ENCODE measurements around the gene FBXO8.
"Not testable (repeated sequence)": the region's sequence is repeated elsewhere in the genome, so short reads cannot be mapped to it uniquely, and the experiment has no call there.

FBXO8 gene, protein sequence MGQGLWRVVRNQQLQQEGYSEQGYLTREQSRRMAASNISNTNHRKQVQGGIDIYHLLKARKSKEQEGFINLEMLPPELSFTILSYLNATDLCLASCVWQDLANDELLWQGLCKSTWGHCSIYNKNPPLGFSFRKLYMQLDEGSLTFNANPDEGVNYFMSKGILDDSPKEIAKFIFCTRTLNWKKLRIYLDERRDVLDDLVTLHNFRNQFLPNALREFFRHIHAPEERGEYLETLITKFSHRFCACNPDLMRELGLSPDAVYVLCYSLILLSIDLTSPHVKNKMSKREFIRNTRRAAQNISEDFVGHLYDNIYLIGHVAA

DNA sequence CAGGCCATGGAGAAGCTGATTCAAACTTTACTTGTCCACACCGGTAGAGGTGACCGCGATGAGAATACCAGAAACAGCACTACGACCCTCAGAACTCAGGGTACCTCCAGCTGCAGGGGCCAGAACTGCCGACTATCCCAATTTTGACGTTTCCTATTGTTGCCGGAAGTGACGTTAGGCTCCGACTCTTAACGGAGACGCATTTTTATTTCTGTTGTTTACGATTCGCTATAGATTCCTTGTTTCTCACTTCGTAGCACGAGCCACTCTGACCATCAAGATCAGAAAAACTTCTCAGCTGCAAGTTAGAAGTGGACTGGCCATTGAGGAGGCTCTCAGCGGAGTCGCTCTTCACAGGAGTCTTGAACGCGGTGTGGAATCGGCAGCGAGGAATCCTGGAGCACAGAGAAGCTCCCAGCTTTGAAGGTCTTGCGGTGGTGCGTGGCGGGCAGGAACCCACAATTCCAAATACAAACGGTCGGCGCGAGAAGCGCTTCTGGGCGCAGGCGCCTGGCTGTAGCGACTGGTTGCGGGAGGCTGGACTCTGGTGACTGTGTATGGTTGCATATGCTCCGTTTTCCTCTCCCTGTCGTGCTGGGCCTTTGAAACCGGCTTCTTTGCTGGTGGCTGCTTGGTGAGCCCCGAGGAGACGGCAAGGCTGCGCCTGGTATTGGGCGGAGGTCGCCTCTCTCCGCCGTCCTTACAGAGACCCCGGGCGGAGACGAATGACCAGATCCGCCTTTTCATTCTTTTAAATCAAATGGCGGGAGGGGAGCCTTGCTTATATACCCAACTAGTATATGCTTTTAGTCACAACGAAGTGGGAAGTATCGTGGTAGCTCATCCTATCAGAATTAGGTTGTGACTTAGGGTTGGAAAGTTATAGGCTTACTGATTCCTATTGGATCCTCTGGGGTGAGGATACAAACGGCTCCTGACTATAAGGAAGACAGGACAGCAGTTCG, at the start of gene FBXO8, which contains the start of gene CEP44:
FBXO8 (minus strand) TSS at position 161 of the 965 bp plus-strand sequence. CDS start 20,575 bp downstream, outside the sequence.
CEP44 (plus strand) TSS at position 405 of the 965 bp plus-strand sequence. CDS start 15,211 bp downstream, outside the sequence.
- peak; percentile 69 for DNase-seq (ENCODE audit: low spot score)

DNA sequence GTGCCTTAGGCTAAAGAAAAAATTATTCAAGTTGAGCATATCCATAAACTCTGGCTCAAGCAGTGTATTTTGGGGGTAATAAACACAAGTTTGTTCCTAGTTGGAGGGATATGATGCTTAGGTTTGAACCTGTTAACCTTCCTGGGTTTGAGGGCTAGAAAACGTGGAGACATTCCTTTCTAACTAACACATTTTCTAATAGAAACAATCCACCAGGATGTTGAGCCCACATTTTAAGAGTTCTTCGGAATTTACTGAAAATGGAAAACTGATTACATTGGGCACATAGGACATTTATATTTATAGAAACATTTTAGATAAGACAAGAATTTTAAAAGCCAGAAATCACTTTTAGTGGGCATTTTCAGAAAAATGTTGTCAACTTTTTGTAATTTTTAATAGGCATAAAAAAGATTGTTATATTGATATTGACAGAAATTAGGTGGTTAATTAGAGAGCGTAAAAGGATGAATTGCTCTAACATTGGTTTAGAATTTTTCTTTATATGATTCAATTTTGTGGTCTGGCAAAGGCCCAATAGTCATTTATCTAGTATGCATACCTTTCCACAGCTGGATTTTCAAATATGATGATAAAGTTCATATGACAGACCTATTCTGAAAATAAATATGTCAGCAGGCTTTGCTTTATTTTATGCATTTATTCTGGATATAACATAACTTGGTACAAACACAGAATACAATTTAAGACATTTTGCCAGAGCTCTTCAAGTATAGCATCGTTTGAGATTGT, 49.5 kb upstream of the FBXO8 start:
- no peak for DNase-seq (ENCODE audit: low spot score)

DNA sequence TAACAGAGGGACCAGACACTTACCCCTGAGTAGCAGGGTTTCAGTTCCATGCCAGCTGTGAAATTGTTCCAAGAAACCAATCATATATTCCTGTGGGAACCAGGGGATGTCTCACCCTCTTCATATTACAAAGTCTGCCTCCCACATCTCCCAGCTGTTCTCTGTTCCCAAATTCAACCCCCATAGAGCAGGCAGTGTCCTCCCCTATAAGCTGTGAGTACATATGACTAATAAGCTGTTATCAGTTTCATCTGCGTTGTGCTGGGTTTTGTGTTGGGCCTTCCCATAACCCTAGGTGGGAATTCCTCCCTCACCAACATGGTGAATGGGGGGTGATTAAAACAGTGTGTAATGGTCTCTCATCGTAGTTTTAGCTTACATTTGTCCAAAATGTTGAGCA, 41.3 kb upstream of the FBXO8 start:
- DNase-seq (ENCODE audit: low spot score): no peak

DNA sequence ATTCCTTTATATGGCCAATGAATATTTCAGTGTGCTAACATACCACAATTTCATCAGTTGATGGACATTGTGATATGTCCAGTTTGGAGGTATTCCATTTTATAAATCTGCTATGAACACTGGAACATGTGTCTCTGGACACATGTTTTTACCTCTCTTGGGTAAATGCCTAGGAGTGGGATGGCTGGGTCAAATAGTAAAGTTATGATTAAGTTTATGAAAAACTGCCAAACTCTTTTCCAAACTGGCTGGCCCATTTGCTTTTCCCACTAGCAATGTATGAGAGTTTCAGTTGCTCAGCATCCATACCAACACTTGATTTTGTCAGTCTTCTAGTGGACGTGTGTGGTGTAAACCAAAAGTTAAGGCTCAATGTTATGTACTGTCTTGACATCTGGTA, 40.8 kb upstream of the FBXO8 start:
- DNase-seq (ENCODE audit: low spot score): no peak

DNA sequence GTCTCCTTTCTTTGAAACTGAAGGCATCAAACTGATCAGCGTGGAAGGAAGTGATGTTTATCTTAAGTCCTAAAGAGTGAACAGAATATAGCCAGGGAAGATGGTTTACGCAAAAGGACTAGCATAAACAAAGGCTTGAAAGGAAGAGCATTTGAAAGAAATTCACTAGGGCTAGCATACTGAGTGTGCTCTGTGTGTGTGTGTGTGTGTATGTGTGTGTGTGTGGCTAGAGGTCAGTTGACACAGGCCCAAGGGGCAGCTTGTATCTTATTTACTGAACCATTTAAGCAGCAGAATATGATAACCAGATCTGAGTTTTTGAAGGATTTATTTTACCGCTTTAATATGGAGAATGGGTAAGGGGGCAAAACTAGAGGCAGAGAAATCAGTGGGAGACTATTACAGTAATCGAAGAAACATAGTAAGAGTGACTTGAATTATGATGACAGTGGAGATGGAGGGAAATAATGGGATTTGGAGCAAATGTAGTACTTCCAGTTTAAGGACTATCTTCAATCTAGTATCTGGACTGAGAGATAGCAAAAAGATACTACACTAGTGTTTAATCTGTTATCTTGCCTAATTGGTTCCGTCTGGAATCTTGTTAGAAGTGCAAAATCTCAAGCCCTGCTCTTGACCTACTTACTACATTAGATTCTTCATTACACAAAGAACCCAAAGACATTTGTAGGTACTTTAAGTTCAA, 37.2 kb upstream of the FBXO8 start:
- no peak for DNase-seq (ENCODE audit: low spot score)

DNA sequence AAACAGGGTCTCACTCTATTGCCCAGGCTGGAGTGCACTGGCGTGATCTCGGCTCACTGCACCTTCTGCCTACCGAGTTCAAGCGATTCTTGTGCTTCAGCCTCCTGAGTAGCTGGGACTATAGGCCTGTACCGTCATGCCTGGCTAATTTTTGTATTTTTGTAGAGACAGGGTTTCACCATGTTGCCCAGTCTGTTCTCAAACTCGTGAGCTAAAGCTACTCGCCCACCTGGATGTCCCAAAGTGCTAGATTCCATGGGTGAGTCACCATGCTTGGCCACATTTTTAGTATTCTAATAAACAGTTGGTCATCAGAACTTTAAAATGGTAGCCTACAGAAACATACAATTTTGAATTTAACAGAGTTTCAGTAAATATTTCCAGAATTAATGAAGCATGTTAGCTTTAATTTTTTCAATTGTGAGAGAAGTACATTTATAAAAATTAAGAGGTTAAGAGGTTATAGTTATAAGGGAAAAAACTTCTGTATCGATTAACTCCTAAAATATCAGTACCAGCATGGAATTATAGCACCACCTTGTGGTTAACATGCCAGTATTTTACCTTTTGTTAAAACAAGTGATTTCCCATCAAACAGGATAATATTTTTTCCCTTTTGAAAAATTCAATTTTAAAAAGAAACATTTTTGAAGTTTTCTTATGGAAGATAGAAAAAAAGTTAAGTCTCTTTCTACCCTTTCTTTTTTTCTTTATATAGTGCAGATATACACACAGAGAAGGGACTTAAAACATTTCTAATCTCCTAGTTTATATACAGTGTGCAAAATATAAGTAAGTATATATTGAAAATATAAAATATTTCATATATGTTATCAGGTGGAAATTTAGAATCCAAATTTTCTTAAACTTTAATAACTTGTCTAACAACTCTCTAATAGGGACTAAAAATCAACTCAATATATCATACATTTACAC, 35.6 kb upstream of the FBXO8 start:
- peak; percentile 36 for DNase-seq (ENCODE audit: low spot score)

DNA sequence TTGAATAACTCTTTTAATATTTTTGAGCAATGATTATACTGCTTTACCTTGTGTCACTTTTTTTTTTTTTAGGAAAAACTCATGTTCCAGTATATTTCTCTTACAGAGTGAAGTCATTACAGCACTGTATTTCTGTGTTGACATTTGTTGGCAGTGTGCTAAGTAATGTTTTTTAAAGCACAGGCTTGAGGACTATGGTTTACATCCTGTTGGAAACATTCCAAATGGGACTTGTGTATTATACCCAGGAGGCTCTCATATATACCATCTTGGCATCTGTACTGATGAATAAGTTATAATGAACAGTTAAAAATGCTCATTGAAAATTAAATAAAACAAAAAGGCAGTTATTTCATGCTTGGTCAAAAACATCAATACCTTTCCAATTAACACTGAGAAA, 34.1 kb upstream of the FBXO8 start:
- no peak for DNase-seq (ENCODE audit: low spot score)

DNA sequence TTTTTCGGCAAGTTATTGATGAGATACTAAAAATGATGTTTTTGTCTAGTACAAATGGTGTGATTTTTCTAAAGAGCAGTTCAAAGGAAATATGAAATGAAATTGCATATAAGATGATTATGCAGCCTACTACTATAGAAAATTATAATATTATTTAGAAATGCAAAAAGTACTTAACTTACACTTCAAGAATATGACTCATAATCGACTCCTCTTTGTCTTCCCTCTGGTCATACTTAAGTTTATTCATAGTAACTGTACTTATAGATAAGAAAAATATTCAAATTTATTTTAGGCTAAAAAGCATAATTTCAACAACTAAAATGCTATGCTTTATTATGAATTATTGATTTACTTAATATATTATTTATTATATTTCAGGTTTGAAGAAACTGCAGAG, 33.5 kb upstream of the FBXO8 start:
- DNase-seq (ENCODE audit: low spot score): no peak

DNA sequence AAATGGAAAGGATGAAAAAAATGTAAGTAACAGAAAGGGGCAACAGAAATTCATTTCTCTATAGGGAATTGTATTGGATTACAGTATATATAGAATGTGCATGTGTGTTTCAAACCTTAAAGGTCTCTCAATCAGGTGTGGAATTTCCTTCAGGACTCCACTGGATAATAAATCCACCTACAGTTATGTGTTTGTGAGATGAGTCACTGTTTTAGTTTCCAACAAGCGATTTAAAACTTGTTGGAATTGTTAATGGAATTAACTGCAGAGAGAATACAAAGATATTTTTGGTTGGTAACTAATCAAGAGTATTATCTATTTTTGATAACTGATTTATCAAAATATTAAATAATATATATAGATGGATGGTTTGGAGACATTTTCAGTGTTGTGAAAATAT, 33.1 kb upstream of the FBXO8 start:
- DNase-seq (ENCODE audit: low spot score): no peak

DNA sequence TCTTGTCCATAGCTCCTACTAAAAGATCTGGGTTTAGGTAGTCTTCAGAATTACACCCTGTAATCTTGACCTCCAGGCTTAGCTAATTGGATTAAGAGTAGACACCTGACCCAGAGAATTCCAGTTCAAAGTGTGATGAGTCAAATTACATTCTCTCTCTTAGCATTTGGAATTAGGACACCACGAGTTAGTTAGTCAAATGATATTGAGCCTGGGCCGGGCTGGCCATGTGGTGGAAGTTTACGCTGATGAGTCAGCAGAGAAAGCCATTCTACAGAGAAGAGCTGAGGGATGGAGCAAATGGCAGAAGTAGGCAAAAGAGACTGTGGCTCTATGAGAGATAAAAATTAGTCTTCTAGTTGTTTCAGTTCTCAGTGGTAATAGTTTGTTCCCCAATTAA, 31.3 kb upstream of the FBXO8 start:
- no peak for DNase-seq (ENCODE audit: low spot score)

DNA sequence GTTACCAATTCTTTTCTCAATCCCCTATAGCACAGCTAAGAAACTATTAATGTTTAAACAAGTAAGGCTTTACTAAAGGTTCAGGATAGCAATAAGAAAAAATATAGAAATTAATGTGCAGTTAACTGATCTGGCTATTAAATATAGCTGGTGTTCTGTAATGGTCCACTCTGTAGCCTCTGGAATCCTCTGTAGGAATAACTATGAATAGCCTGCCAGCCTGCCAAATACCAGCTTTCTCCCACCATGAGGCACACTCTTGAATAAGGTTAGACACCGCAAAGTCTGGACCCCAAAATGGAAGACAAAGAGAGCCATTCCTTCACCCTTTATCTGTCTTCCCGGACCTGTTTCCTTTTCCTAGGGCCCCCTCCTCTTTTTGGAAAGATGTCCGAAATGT, 30.8 kb upstream of the FBXO8 start:
- DNase-seq (ENCODE audit: low spot score): no peak

DNA sequence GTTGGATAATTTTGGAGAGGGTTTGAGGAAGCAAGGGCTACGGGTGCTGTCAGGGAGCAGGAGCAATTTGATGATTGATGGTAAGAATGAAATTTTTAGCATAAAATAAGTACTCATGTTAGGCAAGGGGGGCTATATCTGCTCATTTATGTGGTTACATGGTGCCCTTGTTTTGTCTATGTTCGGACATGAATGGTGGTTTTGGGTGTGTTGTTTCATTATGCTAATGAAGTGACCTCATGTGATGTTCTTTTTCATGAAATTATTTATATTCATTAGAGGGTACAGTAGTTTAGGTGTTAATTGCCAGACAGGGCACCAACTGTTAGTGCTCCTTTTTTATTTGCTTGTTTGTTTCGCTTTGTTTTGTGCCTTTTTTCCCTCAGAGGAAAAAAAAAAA, 29.5 kb upstream of the FBXO8 start:
- DNase-seq (ENCODE audit: low spot score): no peak

DNA sequence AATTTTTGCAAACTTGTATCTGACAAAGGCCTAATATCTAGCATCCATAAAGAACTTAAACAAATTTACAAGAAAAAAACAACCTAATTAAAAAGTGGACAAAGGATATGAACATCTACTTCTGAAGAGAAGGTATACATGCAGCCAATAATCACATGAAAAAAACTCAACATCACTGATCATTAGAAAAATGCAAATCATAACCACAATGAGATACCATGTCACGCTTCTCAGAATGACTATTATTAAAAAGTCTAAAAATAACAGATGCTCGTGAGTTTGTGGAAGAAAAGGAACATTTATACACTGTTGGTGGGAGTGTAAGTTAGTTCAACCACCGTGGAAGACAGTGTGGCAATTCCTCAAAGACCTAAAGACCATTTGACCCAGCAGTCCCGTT, 24.2 kb upstream of the FBXO8 start:
- DNase-seq (ENCODE audit: low spot score): no peak

DNA sequence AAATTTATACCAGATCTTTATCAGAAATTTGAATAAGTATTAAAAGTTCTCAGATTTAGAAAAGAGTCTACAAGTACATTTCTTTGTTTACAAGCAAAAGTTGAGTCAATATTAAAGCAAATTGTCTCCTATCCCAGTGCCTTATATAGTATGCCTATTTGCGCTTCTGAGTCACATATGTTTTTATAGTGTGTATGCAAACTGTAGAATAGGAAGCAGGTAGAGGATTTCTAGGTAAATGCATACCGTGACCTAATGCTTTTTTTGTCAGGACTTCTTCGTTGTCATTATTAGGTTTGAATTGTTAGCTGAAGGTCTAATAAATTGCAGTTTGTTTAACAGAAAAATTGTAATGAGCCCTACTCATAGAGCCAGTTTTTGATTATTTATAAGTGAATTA, 22.5 kb upstream of the FBXO8 start:
- no peak for DNase-seq (ENCODE audit: low spot score)

DNA sequence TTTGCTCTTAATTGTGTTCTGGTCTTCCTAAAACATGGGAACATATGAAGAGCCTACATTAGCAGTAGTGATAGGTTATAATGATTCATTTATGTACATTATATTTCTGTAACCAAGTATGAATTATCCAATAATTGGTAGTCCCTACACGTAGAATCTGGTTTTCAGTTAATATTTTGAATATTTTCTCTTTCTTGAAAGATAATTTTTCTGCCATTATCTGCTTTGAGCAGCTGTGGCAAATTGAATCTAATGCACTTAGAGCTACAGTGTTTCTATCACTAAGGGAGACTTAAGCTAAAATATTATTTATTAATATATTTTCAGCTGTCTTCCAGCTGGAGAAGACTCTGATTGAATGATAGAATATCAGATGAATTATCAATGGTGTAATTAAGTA, 21.2 kb upstream of the FBXO8 start:
- DNase-seq (ENCODE audit: low spot score): no peak

DNA sequence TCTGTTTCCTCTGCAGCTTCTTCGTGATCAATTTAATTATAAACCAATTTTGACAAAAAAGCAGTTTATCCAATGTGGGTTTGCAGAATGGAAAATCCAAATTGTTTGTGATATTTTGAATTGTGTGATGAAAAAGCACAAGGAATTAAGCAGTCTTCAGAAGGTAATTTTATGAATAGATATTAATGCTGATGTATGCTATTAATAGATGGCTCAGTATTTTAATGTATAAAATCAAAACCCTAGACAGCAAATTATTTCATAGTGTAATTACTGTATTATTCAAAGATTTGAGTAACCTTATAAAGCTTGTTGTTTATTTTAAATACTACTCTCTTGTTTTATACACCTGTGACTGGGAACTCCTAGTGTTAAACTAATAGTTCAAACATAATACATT, 20.2 kb upstream of the FBXO8 start:
- no peak for DNase-seq (ENCODE audit: low spot score)

DNA sequence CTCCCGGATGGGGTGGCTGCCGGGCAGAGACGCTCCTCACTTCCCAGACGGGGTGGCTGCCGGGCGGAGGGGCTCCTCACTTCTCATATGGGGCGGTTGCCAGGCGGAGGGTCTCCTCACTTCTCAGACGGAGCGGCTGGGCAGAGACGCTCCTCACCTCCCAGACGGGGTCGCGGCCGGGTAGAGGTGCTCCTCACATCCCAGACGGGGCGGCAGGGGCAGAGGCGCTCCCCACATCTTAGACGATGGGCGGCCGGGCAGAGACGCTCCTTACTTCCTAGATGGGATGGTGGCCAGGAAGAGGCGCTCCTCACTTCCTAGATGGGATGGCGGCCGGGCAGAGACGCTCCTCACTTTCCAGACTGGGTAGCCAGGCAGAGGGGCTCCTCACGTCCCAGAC, 11.7 kb upstream of the FBXO8 start:
- DNase-seq (ENCODE audit: low spot score): not testable (repeated sequence)

DNA sequence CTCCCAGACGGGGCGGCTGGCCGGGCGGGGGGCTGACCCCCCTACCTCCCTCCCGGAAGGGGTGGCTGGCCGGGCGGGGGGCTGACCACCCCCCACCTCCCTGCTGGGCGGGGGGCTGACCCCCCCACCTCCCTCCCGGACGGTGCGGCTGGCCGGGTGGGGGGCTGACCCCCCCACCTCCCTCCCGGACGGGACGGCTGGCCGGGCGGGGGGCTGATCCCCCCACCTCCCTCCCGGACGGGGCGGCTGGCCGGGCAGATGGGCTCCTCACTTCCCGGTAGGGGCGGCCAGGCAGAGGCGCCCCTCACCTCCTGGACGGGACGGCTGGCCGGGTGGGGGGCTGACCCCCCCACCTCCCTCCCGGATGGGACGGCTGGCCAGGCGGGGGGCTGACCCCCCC, 11.2 kb upstream of the FBXO8 start:
- DNase-seq (ENCODE audit: low spot score): not testable (repeated sequence)

DNA sequence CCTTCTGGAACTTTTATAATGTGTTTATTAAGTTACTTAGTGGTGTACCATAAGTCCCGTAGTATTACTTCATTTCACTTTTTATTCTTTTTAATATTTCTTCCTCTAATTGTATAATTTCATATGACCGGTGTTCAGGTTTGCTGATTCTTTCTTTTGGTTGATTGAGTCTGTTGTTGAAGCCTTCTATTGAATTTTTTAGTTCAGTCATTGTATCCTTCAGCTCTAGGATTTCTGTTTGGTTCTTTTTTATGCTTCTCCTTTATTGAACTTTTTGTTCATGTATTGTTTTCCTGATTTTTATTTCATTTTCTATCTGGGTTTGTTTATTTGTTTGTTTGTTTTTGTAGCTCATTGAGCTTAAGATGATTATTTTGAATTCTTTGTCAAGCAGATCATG, 9.0 kb upstream of the FBXO8 start:
- no peak for DNase-seq (ENCODE audit: low spot score)

DNA sequence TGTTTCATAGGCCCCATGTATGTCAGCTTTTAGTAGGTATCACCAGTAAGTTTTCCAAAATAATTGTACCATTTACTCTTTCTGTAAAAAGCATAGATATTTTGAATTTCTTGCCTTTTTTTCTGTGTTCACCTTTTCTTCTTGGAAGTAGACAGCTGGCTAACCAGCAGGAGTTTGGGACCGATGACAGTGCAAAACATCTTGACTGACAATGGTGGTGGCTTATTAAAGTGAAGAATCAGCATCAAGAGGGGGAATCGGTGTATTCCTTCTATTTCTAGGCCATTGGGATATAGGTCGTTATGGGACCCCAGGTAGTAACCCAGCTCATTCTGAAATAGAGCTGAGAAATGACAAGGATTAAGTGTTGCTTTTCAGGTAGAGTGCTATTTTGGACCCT, 3.4 kb upstream of the FBXO8 start:
- no peak for DNase-seq (ENCODE audit: low spot score)

DNA sequence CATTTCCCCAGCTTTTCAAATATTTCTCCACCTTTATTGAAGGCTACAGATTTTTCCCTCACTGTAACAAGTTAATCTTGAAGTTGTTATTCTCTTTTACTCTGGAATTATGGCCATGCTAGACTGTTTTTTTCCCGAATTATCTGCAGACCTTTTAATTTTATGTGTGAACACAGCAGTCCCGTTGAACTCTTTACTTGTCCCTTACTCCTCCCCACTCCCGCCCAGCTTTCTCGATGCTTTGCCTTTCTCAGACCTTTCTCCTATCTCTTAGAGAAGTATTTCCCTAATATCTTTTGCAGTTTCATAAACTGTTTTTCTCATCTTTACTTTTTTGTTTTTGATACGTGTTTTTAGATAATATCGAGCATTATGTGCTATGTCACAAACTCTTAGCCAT, 1.0 kb upstream of the FBXO8 start:
- no peak for DNase-seq (ENCODE audit: low spot score)

Data from activated CD4-positive, alpha-beta T cell treated with anti-CD3 and anti-CD28 coated beads, Interleukin-2, Interleukin-4, amounts not matched to agents 100 ng/mL and 50 ng/mL, durations not matched to agents 16 hours and 8 hours (primary cell).